Mesendoderm (in vitro differentiated cells): ENCODE results near the gene MTRF1L.
A peak's percentile ranks its signal among the peaks of the same experiment; 100 is the strongest.

Experiments
- DNase-seq: peaks from one replicate; pipeline ENCODE4 v3.0.0; 2013
- H2AK5ac ChIP-seq: 2 replicates; pipeline ENCODE4 v1.6.1; 2013; ENCODE audit warnings: low read length, inconsistent platforms
- H2BK120ac ChIP-seq: 2 replicates; pipeline ENCODE4 v1.6.1; 2013; ENCODE audit warnings: low read depth, mild to moderate bottlenecking, low read length, moderate library complexity, mixed read lengths
- H2BK15ac ChIP-seq: replicated peaks from 2 replicates; pipeline ENCODE4 v1.6.1; 2013; ENCODE audit warnings: low read depth, mild to moderate bottlenecking, moderate library complexity
- H2BK5ac ChIP-seq: 2 replicates; pipeline ENCODE4 v1.6.1; 2013; ENCODE audit warnings: low read length, inconsistent platforms
- H3K18ac ChIP-seq: 2 replicates; pipeline ENCODE4 v1.6.1; 2013; ENCODE audit warnings: mild to moderate bottlenecking, low read length, mixed read lengths
- H3K23ac ChIP-seq: one replicate; pipeline ENCODE4 v1.6.1; 2013; ENCODE audit warnings: low read length
- H3K27ac ChIP-seq: 2 replicates; pipeline ENCODE4 v1.5.1; 2013; ENCODE audit warnings: low read depth, mild to moderate bottlenecking, inconsistent platforms, low read length, moderate library complexity
- H3K27me3 ChIP-seq: 2 replicates; pipeline ENCODE4 v1.6.1; 2013; ENCODE audit warnings: low read length, control low read depth, mild to moderate bottlenecking, inconsistent platforms; ENCODE audit not compliant: insufficient read depth, poor library complexity
- H3K36me3 ChIP-seq: 2 replicates; pipeline ENCODE4 v1.6.1; 2013; ENCODE audit warnings: low read length, inconsistent platforms; ENCODE audit not compliant: control insufficient read depth, insufficient read depth
- H3K4ac ChIP-seq: one replicate; pipeline ENCODE4 v1.6.1; 2013; ENCODE audit warnings: low read depth, mild to moderate bottlenecking, low read length, moderate library complexity
- H3K4me1 ChIP-seq: 2 replicates; pipeline ENCODE4 v1.6.1; 2013; ENCODE audit warnings: low read depth, low read length, inconsistent platforms; ENCODE audit not compliant: control insufficient read depth
- H3K4me2 ChIP-seq: 2 replicates; pipeline ENCODE4 v1.6.1; 2013; ENCODE audit warnings: low read length
- H3K4me3 ChIP-seq: 2 replicates; pipeline ENCODE4 v1.5.1; 2013; ENCODE audit warnings: mild to moderate bottlenecking, low read length
- H3K56ac ChIP-seq: one replicate; pipeline ENCODE4 v1.6.1; 2013; ENCODE audit warnings: low read length
- H3K79me1 ChIP-seq: 2 replicates; pipeline ENCODE4 v1.6.1; 2013; ENCODE audit warnings: low read length, inconsistent platforms
- H3K79me2 ChIP-seq: 2 replicates; pipeline ENCODE4 v1.6.1; 2013; ENCODE audit warnings: mild to moderate bottlenecking, low read length; ENCODE audit not compliant: control insufficient read depth, insufficient read depth
- H3K9ac ChIP-seq: 2 replicates; pipeline ENCODE4 v1.6.1; 2013; ENCODE audit warnings: low read length, inconsistent platforms
- H4K5ac ChIP-seq: one replicate; pipeline ENCODE4 v1.6.1; 2013; ENCODE audit warnings: low read length
- H4K8ac ChIP-seq: one replicate; pipeline ENCODE4 v1.6.1; 2013; ENCODE audit warnings: low read depth, mild to moderate bottlenecking, control low read depth, low read length, moderate library complexity
- WGBS: extraction: QIAGEN DNeasy Blood & Tissue Kit; methylation state at CpG from one replicate; pipeline ENCODE4 v1.1.7; 2013; ENCODE audit warnings: low lambda C conversion rate, missing lambda C conversion rate; ENCODE audit not compliant: insufficient coverage; ENCODE audit errors: extremely low coverage; 5-methylcytosine and 5-hydroxymethylcytosine counted together

The MTRF1L gene

DNA sequence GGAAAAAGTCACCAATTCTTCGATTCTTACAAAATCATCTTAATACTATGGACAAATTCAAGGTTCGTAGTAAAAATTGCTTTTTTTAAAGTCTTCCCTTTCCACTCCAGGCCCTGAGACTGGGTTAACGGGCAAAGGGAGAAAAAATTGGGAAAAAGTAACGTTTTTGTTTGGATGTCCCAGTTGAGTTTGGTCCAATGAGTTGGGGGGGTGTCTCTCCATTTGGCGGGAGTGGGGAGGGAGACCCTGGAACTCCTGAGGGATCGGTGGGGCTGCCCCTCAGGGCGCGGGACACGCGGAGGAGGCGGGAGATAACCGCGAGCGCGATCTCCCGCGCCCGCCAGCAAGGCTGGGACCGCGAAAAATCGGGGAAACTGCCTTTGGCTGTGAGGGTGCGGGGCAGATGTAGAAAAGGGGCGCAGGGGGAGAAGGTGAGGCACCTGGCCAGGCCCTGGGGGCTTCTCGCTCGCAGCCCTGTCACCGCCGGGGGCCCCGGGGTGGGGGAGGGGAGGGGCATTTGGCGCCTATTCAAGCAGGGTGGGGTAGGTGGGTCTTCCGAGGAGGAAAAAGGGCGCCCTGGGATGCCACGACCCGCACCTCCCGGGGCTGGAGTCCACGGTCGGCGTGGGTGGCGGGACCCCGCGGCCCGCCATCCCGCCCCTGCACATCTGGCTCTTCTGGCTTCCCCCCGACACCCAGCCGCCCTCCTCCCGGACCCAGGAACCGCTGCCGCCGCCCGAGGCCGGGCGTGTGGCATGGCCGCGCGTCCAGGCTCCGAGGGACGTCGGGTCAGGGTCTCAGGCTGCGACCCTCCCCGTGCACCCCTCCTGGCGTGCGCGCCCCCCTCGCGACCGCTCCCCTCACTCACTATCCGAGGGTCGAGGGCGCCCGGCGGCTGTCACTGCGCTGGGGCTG is 20.3 kb downstream of the MTRF1L start:
- Histone ChIP-seq H3K36me3 (no peaks in the 10 kb centered on the region), H3K56ac (peak overlapping the region; percentile 96), H3K27ac (peak overlapping the region; percentile 82), H4K5ac (no peak overlapping the region), H4K8ac (no peak overlapping the region), H3K4ac (peak overlapping the region; percentile 95), H3K4me3 (peak overlapping the region; percentile 65), H3K79me1 (peaks cover 2% of the 10 kb centered on the region), H3K4me1 (peaks cover 2% of the 10 kb centered on the region), H2AK5ac (no peak overlapping the region), H3K18ac (peak overlapping the region; percentile 72), H2BK120ac (peak overlapping the region; percentile 75), H3K27me3 (no peaks in the 10 kb centered on the region), H3K9ac (peak overlapping the region; percentile 94), H2BK15ac (peak overlapping the region; percentile 46), H3K23ac (peak overlapping the region; percentile 15), H3K4me2 (peak overlapping the region; percentile 29), H2BK5ac (peak overlapping the region; percentile 57), H3K79me2 (peaks cover 80% of the 10 kb centered on the region)
- no CpG with 5 or more reads among the region's 71 CpGs for WGBS
- peak; percentile 16 for DNase-seq

DNA sequence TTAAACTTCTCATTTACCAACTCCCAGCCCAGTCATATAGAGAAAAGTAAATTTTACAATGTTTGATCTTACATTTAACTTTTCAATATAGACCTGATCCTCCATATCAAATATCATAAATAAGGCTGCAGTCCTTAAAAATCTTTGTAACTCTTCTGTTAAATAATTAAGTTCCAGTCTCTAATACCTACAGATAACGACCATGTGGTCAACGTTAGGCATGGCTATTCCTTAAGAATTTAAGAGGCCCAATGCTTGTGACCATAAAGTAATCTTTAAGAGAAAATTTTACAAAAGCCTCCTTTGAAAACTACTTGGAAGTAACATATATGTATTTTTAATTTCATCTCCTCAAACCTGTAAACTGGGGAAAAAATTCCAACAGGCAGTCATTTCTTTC is 21.3 kb downstream of the MTRF1L start:
- Histone ChIP-seq H3K36me3 (peaks cover 2% of the 10 kb centered on the region), H3K27ac (no peak overlapping the region), H3K79me1 (peaks cover under 1% of the 10 kb centered on the region), H3K4me2 (peak overlapping the region; percentile 43), H4K8ac (no peak overlapping the region), H4K5ac (no peak overlapping the region), H3K79me2 (peaks cover 82% of the 10 kb centered on the region), H2AK5ac (no peak overlapping the region), H3K4ac (no peak overlapping the region), H3K4me3 (peak overlapping the region; percentile 60), H2BK5ac (no peak overlapping the region), H3K27me3 (no peaks in the 10 kb centered on the region), H3K18ac (no peak overlapping the region), H2BK120ac (no peak overlapping the region), H2BK15ac (no peak overlapping the region), H3K4me1 (peaks cover 2% of the 10 kb centered on the region), H3K9ac (peak overlapping the region; percentile 80), H3K23ac (no peak overlapping the region), H3K56ac (peak overlapping the region; percentile 53)
- DNase-seq: no peak
- WGBS: no CpG with 5 or more reads among the region's 2 CpGs

DNA sequence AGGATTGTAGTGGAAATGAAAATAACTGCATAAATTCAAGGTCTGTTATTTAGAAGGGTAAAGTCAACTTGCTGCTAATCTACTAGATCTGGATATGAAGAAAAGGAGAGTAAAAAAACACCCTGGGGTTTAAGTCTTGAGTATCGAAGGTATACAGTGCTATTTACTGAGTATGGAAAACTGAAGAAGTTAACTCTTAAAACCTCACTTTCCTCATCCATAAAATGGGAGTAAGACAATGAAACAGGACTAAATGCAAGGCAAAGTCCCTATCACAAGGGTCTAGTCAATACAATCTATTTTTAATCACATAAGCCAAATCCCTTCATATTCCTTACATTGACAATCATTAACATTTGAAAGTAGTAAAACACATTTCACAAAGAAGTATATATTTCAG is 21.9 kb downstream of the MTRF1L start:
- no peaks in the 10 kb centered on the region for H3K27me3 ChIP-seq
- H4K8ac ChIP-seq: no peak overlapping the region
- no peak overlapping the region for H4K5ac ChIP-seq
- no peak overlapping the region for H3K56ac ChIP-seq
- no peak overlapping the region for H2AK5ac ChIP-seq
- peak overlapping the region; percentile 80 for H3K9ac ChIP-seq
- no peak overlapping the region for H2BK120ac ChIP-seq
- no peak overlapping the region for H2BK5ac ChIP-seq
- H3K79me2 ChIP-seq: peaks cover 82% of the 10 kb centered on the region
- no peak overlapping the region for H3K18ac ChIP-seq
- no peak overlapping the region for H3K27ac ChIP-seq
- no peak for DNase-seq
- no peak overlapping the region for H2BK15ac ChIP-seq
- no CpG with 5 or more reads among the region's 1 CpG for WGBS
- peaks cover 2% of the 10 kb centered on the region for H3K36me3 ChIP-seq
- H3K4me2 ChIP-seq: peak overlapping the region; percentile 51
- peaks cover 2% of the 10 kb centered on the region for H3K4me1 ChIP-seq
- no peaks in the 10 kb centered on the region for H3K79me1 ChIP-seq
- peak overlapping the region; percentile 23 for H3K4me3 ChIP-seq
- H3K23ac ChIP-seq: no peak overlapping the region
- H3K4ac ChIP-seq: no peak overlapping the region

DNA sequence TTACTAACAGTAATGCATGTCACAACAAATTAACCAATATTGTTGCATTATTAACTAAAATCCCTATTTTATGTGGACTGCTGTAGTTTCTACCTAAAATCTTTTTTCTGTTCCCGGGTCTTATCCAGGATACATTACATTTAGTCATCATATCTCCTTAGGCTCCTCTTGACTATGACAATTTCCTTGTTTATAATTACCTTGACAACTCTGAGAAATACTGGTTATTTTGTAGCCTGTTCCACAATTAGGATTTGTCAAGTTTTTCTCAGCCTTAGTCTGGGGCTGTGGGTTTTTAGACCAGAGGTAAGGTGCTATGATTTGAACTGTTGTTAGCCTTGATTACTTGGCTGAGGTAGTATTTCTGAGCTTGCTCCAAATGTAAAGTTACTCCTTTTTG is 23.4 kb downstream of the MTRF1L start:
- Histone ChIP-seq H3K4ac (no peak overlapping the region), H3K4me3 (no peak overlapping the region), H3K18ac (no peak overlapping the region), H2BK5ac (no peak overlapping the region), H4K8ac (no peak overlapping the region), H3K4me2 (peak overlapping the region; percentile 27), H2AK5ac (no peak overlapping the region), H3K56ac (no peak overlapping the region), H2BK15ac (no peak overlapping the region), H3K27ac (no peak overlapping the region), H3K79me1 (peaks cover 2% of the 10 kb centered on the region), H3K23ac (no peak overlapping the region), H3K9ac (peak overlapping the region; percentile 48), H3K27me3 (no peaks in the 10 kb centered on the region), H2BK120ac (no peak overlapping the region), H3K79me2 (peaks cover 82% of the 10 kb centered on the region), H4K5ac (no peak overlapping the region), H3K36me3 (peaks cover 4% of the 10 kb centered on the region), H3K4me1 (peaks cover 2% of the 10 kb centered on the region)
- WGBS: no CpG with 5 or more reads among the region's 1 CpG
- no peak for DNase-seq

DNA sequence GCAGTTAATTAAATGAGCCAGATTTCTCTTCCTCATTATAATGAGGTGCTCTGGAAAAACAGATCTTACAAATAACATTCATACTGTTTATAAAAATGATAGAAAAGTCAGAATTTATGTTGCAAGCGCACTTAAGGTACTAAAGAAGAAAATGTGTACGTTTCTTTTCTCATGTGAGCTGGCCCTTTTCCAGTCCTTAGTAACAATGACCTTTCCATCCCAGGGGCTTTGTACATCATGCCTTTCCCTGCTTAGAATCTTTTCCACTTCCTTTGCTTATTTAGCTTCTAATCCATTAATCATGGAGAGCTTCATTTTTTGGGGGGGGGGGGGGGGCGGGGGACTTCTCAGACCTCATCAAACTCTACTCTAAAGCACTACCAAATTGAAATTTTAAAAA is 24.5 kb downstream of the MTRF1L start:
- Histone ChIP-seq H3K56ac (no peak overlapping the region), H4K8ac (no peak overlapping the region), H2BK120ac (no peak overlapping the region), H2AK5ac (no peak overlapping the region), H3K27ac (no peak overlapping the region), H4K5ac (no peak overlapping the region), H3K18ac (no peak overlapping the region), H3K4me2 (no peak overlapping the region), H3K36me3 (peaks cover 4% of the 10 kb centered on the region), H3K4me3 (no peak overlapping the region), H3K79me1 (peaks cover 2% of the 10 kb centered on the region), H3K23ac (no peak overlapping the region), H2BK5ac (no peak overlapping the region), H3K4ac (no peak overlapping the region), H3K4me1 (peaks cover 2% of the 10 kb centered on the region), H3K9ac (no peak overlapping the region), H3K79me2 (peaks cover 89% of the 10 kb centered on the region), H2BK15ac (no peak overlapping the region), H3K27me3 (no peaks in the 10 kb centered on the region)
- DNase-seq: no peak
- no CpG with 5 or more reads among the region's 3 CpGs for WGBS
